ENCODE data around the gene TUT4.

TUT4 gene

DNA sequence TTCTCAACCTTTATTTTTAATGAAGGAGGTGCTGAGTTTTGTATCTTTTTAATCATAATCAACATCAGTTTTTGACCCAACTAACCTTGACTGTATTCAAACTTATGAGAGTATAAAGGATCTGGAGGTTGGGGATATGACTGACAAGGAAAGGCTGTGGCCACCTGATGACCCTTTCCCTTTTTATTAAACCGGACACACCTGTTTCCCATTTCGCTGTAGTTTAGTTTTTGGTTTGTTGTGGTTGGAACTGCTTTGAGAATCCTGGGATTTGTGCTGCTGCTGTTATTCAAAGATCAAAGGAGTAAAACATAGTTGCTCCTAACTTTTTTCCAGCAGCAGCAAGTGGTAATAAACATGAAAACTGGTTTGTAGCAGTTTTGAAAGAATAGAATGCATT, 136.1 kb downstream of the TUT4 start:
- H3K27ac ChIP-seq (ENCODE audit: low read depth, low read length, poor library complexity, severe bottlenecking) = no peak overlapping the region
- no peaks in the 10 kb centered on the region for H3K79me2 ChIP-seq (ENCODE audit: insufficient read depth, low read length)
- H3K9me3 ChIP-seq (ENCODE audit: low read length) = no peaks in the 10 kb centered on the region
- no peak overlapping the region for H3K4me3 ChIP-seq (ENCODE audit: low read depth, low read length, poor library complexity, severe bottlenecking)
- no peak overlapping the region for H3K9ac ChIP-seq (ENCODE audit: low read length)
- no peaks in the 10 kb centered on the region for H3F3A ChIP-seq (ENCODE audit: insufficient read depth, low read length)
- H3K4me2 ChIP-seq (ENCODE audit: low read length) = no peak overlapping the region
- TF ChIP-seq, protein P1, sequence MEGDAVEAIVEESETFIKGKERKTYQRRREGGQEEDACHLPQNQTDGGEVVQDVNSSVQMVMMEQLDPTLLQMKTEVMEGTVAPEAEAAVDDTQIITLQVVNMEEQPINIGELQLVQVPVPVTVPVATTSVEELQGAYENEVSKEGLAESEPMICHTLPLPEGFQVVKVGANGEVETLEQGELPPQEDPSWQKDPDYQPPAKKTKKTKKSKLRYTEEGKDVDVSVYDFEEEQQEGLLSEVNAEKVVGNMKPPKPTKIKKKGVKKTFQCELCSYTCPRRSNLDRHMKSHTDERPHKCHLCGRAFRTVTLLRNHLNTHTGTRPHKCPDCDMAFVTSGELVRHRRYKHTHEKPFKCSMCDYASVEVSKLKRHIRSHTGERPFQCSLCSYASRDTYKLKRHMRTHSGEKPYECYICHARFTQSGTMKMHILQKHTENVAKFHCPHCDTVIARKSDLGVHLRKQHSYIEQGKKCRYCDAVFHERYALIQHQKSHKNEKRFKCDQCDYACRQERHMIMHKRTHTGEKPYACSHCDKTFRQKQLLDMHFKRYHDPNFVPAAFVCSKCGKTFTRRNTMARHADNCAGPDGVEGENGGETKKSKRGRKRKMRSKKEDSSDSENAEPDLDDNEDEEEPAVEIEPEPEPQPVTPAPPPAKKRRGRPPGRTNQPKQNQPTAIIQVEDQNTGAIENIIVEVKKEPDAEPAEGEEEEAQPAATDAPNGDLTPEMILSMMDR (IDR thresholded peaks at IDR 0.05; ENCODE audit: low read length) = no peak
- no peak for TF ChIP-seq EZH2 (IDR thresholded peaks at IDR 0.05; ENCODE audit: borderline replicate concordance, low read length)
- no peaks in the 10 kb centered on the region for H3K9me2 ChIP-seq (ENCODE audit: low read depth, low read length)
- no peaks in the 10 kb centered on the region for H3K4me1 ChIP-seq (ENCODE audit: insufficient read depth, low read length, severe bottlenecking)
- H3K36me3 ChIP-seq (ENCODE audit: insufficient read depth, low read length) = peaks cover 98% of the 10 kb centered on the region
- H2AFZ ChIP-seq (ENCODE audit: low read length) = no peak overlapping the region
- H4K20me1 ChIP-seq (ENCODE audit: insufficient read depth, low read length) = no peaks in the 10 kb centered on the region
- H3K27me3 ChIP-seq (ENCODE audit: insufficient read depth, low read length) = no peaks in the 10 kb centered on the region

DNA sequence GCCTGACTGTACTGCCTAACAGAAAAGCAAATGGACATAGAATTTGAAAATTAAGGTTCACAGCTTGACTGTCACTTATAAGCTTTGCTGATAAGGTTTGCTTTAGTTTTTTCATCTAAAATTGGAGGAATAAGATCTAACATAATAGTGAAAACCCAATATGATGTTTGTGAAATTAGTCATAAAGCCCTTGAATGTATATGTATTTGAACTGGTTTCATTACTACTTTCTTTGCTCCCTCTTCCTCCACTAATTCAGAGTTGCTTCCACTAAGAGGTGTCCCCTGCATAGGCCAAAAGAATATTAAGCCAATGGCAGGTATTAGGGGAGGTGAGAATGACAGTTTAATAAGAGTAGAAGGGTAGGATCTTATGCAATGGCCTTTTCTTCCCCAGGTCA, 137.9 kb downstream of the TUT4 start:
- Histone ChIP-seq H3K4me3 (ENCODE audit: low read depth, low read length, poor library complexity, severe bottlenecking) (no peak overlapping the region), H3K4me2 (ENCODE audit: low read length) (no peak overlapping the region), H3K79me2 (ENCODE audit: insufficient read depth, low read length) (no peaks in the 10 kb centered on the region), H3F3A (ENCODE audit: insufficient read depth, low read length) (no peaks in the 10 kb centered on the region), H3K4me1 (ENCODE audit: insufficient read depth, low read length, severe bottlenecking) (no peaks in the 10 kb centered on the region), H3K9me2 (ENCODE audit: low read depth, low read length) (no peaks in the 10 kb centered on the region), H4K20me1 (ENCODE audit: insufficient read depth, low read length) (no peaks in the 10 kb centered on the region), H3K9ac (ENCODE audit: low read length) (no peak overlapping the region), H2AFZ (ENCODE audit: low read length) (no peak overlapping the region), H3K36me3 (ENCODE audit: insufficient read depth, low read length) (peaks cover 95% of the 10 kb centered on the region), H3K9me3 (ENCODE audit: low read length) (no peaks in the 10 kb centered on the region), H3K27ac (ENCODE audit: low read depth, low read length, poor library complexity, severe bottlenecking) (no peak overlapping the region), H3K27me3 (ENCODE audit: insufficient read depth, low read length) (no peaks in the 10 kb centered on the region)
- no peak for TF ChIP-seq EZH2 (IDR thresholded peaks at IDR 0.05; ENCODE audit: borderline replicate concordance, low read length)
- TF ChIP-seq, protein P1 (IDR thresholded peaks at IDR 0.05; ENCODE audit: low read length) = no peak

DNA sequence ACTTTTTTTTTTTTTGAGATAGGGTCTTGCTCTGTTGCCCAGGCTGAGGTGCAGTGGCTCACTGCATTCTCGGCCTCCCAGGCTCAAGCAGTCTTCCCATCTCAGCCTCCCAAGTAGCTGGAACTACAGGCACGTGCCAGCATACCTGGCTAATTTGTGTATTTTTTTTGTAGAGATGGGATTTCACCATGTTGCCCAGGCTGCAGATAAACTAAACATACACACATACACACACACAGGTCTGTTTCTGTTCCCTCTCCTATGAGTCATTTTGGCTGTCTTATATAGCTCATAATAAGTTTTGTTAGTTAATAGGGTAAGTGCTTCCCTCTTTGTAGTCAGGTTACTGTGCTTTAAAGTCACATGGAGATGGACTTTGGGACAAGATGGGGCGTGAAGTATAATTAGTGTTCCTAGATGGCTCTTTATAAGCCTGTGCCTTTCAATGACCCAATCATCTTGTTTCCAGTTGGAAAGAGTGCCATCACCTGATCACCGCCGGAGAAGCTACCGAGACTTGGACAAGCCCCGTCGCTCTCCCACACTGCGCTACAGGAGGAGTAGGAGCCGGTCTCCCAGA, 139.4 kb downstream of the TUT4 start:
- no peaks in the 10 kb centered on the region for H3K79me2 ChIP-seq (ENCODE audit: insufficient read depth, low read length)
- no peaks in the 10 kb centered on the region for H3K9me2 ChIP-seq (ENCODE audit: low read depth, low read length)
- H3K36me3 ChIP-seq (ENCODE audit: insufficient read depth, low read length) = peaks cover 93% of the 10 kb centered on the region
- no peaks in the 10 kb centered on the region for H3K9me3 ChIP-seq (ENCODE audit: low read length)
- no peak overlapping the region for H3K4me3 ChIP-seq (ENCODE audit: low read depth, low read length, poor library complexity, severe bottlenecking)
- no peaks in the 10 kb centered on the region for H3K27me3 ChIP-seq (ENCODE audit: insufficient read depth, low read length)
- no peak overlapping the region for H3K4me2 ChIP-seq (ENCODE audit: low read length)
- no peak overlapping the region for H2AFZ ChIP-seq (ENCODE audit: low read length)
- H4K20me1 ChIP-seq (ENCODE audit: insufficient read depth, low read length) = no peaks in the 10 kb centered on the region
- TF ChIP-seq EZH2 (IDR thresholded peaks at IDR 0.05; ENCODE audit: borderline replicate concordance, low read length) = no peak
- TF ChIP-seq, protein P1 (IDR thresholded peaks at IDR 0.05; ENCODE audit: low read length) = no peak
- no peaks in the 10 kb centered on the region for H3F3A ChIP-seq (ENCODE audit: insufficient read depth, low read length)
- H3K4me1 ChIP-seq (ENCODE audit: insufficient read depth, low read length, severe bottlenecking) = no peaks in the 10 kb centered on the region
- H3K27ac ChIP-seq (ENCODE audit: low read depth, low read length, poor library complexity, severe bottlenecking) = no peak overlapping the region
- no peak overlapping the region for H3K9ac ChIP-seq (ENCODE audit: low read length)
